CD4-positive, alpha-beta T cell treated with Interleukin-10 for 1 hour (primary cell): ENCODE results near the gene DOC2B.

Source experiments
- DNase-seq: peaks from one replicate; pipeline ENCODE4 v3.0.0-alpha.2; 2020

Gene DOC2B

GRCh38 chr17:160336-160735 is 21.1 kb downstream of the DOC2B start:
- DNase-seq = no peak

- no peak for DNase-seq
Observed at GRCh38 chr17:159609-160008, 21.8 kb downstream of the DOC2B start.

GRCh38 chr17:158379-158778 is 23.1 kb downstream of the DOC2B start:
- no peak for DNase-seq

- no peak for DNase-seq
Observed at GRCh38 chr17:157901-158300, 23.5 kb downstream of the DOC2B start.

GRCh38 chr17:156946-157345 is 24.5 kb downstream of the DOC2B start:
- no peak for DNase-seq

- DNase-seq = no peak
Observed at GRCh38 chr17:156094-156621, 25.3 kb downstream of the DOC2B start.

GRCh38 chr17:155576-155975 is 25.9 kb downstream of the DOC2B start:
- no peak for DNase-seq

- DNase-seq = no peak
Observed at GRCh38 chr17:153851-154250, 27.6 kb downstream of the DOC2B start.

GRCh38 chr17:152860-153420 is 28.5 kb downstream of the DOC2B start:
- DNase-seq = no peak

- DNase-seq = no peak
Observed at GRCh38 chr17:151886-152859, 29.3 kb downstream of the DOC2B start.

GRCh38 chr17:151004-151403 is 30.4 kb downstream of the DOC2B start:
- DNase-seq = no peak

GRCh38 chr17:149897-150584 is 31.4 kb downstream of the DOC2B start:
- DNase-seq = no peak

GRCh38 chr17:149231-149630 is 32.2 kb downstream of the DOC2B start:
- no peak for DNase-seq

- no peak for DNase-seq
Observed at GRCh38 chr17:148757-149156, 32.7 kb downstream of the DOC2B start.

GRCh38 chr17:147796-148740 is 33.4 kb downstream of the DOC2B start:
- no peak for DNase-seq

- no peak for DNase-seq
Observed at GRCh38 chr17:146983-147761, 34.3 kb downstream of the DOC2B start.

- DNase-seq = no peak
Observed at GRCh38 chr17:146546-146945, 34.9 kb downstream of the DOC2B start.

- no peak for DNase-seq
Observed at GRCh38 chr17:145671-146541, 35.5 kb downstream of the DOC2B start.

GRCh38 chr17:144936-145670 is 36.3 kb downstream of the DOC2B start:
- DNase-seq = no peak

- peak; percentile 87 for DNase-seq
Observed at GRCh38 chr17:143785-144281, 37.6 kb downstream of the DOC2B start.
